Effector memory CD4-positive, alpha-beta T cell (primary cell): ENCODE results near the gene PCSK4.

Experiments used
- DNase-seq, 3 donors: peaks; one replicate each; pipeline ENCODE4 v3.0.0-alpha.2; 2020
- H3K27ac ChIP-seq: 2 replicates; pipeline ENCODE4 v1.7.0; 2013; ENCODE audit warnings: mild to moderate bottlenecking, low read length, moderate library complexity; ENCODE audit not compliant: insufficient read depth, poor library complexity, severe bottlenecking
- H3K27me3 ChIP-seq: replicated peaks from 2 replicates; pipeline ENCODE4 v1.7.0; 2013; ENCODE audit warnings: mild to moderate bottlenecking, low read length; ENCODE audit not compliant: insufficient read depth, control insufficient read depth, poor library complexity, severe bottlenecking
- H3K36me3 ChIP-seq: 2 replicates; pipeline ENCODE4 v1.7.0; 2013; ENCODE audit warnings: mild to moderate bottlenecking, low read length, moderate library complexity; ENCODE audit not compliant: control insufficient read depth, insufficient read depth
- H3K4me1 ChIP-seq: 2 replicates; pipeline ENCODE4 v1.7.0; 2013; ENCODE audit warnings: low read length, mild to moderate bottlenecking; ENCODE audit not compliant: control insufficient read depth, insufficient read depth, poor library complexity, severe bottlenecking
- H3K4me3 ChIP-seq: 2 replicates; pipeline ENCODE4 v1.7.0; 2013; ENCODE audit warnings: low read length, low read depth, mild to moderate bottlenecking; ENCODE audit not compliant: insufficient read depth, poor library complexity, severe bottlenecking
- H3K9me3 ChIP-seq: 2 replicates; pipeline ENCODE4 v1.7.0; 2013; ENCODE audit warnings: mild to moderate bottlenecking, low read length, moderate library complexity; ENCODE audit not compliant: control insufficient read depth

PCSK4 gene

DNA sequence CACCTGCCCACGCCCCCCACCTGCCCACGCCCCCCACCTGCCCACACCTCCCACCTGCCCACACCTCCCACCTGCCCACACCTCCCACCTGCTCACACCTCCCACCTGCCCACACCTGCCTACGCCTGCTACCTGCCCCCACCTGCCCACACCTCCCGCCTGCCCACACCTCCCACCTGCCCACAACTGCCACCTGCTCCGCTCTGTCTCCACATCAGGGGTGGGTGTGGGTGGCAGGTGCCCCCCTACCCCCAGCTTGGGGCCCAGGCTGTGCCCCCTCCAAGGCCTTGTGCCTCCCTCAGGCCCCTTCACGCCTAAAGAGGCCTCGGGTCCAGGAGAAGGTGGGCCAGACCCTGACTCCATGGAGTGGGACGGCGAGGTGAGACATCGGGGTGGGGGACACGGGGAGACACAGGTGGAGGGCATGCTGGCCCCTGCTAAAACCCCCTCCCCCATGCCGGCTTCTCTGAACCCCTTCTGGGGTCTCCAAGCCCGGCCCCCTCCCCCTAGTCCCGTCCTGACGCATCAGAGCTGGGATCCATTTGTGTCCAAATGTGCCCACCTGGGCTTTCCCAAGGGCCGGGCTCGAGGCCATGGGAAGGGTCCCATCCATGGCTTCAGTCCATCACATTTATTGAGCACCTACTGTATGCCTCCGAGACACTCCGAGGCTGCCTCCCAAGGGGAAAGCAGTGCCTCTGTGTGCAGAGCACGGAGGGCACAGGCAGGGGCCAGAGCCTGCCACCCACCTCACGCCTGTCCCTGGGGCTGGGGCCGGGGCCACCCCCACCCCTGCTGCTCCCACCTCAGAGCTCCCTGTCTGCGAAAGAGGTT lies 38.7 kb upstream of the PCSK4 start:
- H3K4me1 ChIP-seq, result no peaks in the 10 kb centered on the region
- H3K27me3 ChIP-seq, result peaks cover 18% of the 10 kb centered on the region
- no peak for DNase-seq
- H3K9me3 ChIP-seq, result no peaks in the 10 kb centered on the region
- no peak overlapping the region for H3K4me3 ChIP-seq
- H3K36me3 ChIP-seq, result no peaks in the 10 kb centered on the region
- no peak overlapping the region for H3K27ac ChIP-seq

DNA sequence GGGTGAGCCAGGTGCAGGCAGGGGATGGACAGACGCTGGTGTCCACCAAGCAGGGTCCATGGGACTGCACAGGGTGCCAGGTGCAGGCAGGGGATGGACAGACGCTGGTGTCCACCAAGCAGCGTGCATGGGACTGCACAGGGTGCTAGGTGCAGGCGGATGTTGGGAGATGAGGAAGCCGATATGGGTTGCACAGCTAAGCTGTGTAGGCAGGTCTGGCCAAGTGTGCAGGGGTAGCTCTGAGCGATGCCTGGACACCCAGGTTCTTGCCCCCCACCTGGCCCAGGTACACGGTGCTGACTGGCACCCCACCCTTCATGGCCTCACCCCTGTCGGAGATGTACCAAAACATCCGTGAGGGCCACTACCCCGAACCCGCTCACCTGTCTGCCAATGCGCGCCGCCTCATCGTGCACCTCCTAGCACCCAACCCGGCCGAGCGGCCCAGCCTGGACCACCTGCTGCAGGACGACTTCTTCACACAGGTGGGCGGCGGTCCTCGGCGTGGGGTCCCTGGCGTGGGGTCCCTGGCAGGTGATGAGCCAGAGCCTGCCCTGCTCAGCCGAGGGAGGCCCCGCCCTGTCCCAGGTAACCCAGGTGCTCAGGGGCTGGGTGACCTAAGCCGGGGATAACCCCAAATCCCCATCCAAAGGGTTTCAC lies 37.6 kb upstream of the PCSK4 start:
- Histone ChIP-seq H3K36me3 (no peaks in the 10 kb centered on the region), H3K4me1 (no peaks in the 10 kb centered on the region), H3K9me3 (no peaks in the 10 kb centered on the region), H3K4me3 (no peak overlapping the region), H3K27me3 (peaks cover 18% of the 10 kb centered on the region), H3K27ac (no peak overlapping the region)
- DNase-seq, result no peak

DNA sequence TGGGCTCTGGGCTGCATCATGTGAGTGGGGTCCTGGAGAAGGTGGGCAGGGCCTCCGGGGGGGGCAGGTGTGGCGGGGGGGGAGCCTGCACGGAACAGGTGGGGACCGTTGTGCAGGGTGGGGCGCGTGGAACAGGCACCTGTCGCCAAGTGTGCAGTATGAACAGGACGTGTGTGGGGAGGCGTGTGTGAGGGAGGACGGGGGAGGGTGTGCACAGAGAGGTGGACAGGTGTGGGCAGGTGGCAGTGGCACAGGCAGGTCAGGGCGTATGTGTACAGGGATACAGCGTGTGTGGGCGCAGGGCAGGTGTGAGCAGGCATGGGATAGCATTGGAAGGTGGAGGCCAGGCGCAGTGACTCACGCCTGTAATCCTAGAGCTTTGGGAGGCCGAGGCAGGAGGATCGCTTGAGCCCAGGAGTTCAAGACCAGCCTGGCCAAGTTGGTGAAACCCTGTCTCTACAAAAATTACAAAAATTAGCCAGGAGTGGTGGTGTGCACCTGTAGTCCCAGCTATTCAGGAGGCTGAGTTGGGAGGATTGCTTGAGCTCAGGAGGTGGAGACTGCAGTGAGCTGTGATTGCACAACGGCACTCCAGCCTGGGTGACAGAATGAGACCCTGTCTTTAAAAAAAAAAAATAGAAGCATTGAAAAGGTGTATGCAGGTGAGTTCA lies 37.0 kb upstream of the PCSK4 start:
- H3K27me3 ChIP-seq, result peaks cover 18% of the 10 kb centered on the region
- H3K36me3 ChIP-seq, result no peaks in the 10 kb centered on the region
- no peaks in the 10 kb centered on the region for H3K9me3 ChIP-seq
- H3K4me3 ChIP-seq, result no peak overlapping the region
- no peaks in the 10 kb centered on the region for H3K4me1 ChIP-seq
- H3K27ac ChIP-seq, result no peak overlapping the region
- no peak for DNase-seq

DNA sequence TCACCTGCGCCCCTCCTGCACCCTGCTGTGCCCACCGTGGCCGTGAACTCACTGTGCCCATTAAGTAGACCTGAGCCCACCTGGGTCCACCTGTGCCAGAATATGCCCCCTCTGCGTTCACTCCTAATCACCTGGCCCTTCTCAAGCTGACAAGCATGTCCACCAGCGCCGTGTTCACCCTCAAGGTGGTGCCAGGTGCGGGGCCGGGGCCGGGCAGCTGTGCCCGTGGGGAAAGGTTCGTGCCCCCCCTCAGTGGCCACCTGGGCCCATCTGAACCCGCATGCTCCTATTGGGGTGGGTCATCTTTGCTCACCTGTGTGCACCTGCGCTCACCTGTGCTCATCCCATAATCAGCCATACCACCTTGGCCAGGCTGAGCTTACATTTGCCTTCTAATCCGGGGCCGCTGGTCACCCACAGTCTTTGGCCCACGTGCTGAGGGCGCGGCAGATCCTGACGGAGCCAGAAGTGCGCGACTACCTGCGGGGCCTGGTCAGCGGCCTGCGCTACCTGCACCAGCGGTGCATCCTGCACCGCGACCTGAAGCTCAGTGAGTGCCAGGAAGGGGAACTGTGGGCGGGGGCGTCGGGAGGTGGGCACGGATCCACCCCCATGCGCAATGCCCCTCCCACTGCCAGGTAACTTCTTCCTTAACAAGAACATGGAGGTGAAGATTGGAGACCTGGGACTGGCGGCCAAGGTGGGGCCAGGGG lies 36.1 kb upstream of the PCSK4 start:
- Histone ChIP-seq H3K27me3 (peaks cover 18% of the 10 kb centered on the region), H3K36me3 (no peaks in the 10 kb centered on the region), H3K27ac (no peak overlapping the region), H3K4me1 (no peaks in the 10 kb centered on the region), H3K4me3 (no peak overlapping the region), H3K9me3 (no peaks in the 10 kb centered on the region)
- no peak for DNase-seq

- DNase-seq, result no peak
- Histone ChIP-seq H3K27me3 (peaks cover 18% of the 10 kb centered on the region), H3K27ac (no peak overlapping the region), H3K4me1 (no peaks in the 10 kb centered on the region), H3K4me3 (no peak overlapping the region), H3K9me3 (no peaks in the 10 kb centered on the region), H3K36me3 (no peaks in the 10 kb centered on the region)
These were observed 35.2 kb upstream of the PCSK4 start for GRCh38 chr19:1525343-1525742.

- no peak overlapping the region for H3K27ac ChIP-seq
- H3K9me3 ChIP-seq, result no peaks in the 10 kb centered on the region
- H3K27me3 ChIP-seq, result peaks cover 18% of the 10 kb centered on the region
- no peaks in the 10 kb centered on the region for H3K36me3 ChIP-seq
- H3K4me1 ChIP-seq, result no peaks in the 10 kb centered on the region
- H3K4me3 ChIP-seq, result no peak overlapping the region
- DNase-seq, result no peak
These were observed 34.8 kb upstream of the PCSK4 start for GRCh38 chr19:1524972-1525325.

DNA sequence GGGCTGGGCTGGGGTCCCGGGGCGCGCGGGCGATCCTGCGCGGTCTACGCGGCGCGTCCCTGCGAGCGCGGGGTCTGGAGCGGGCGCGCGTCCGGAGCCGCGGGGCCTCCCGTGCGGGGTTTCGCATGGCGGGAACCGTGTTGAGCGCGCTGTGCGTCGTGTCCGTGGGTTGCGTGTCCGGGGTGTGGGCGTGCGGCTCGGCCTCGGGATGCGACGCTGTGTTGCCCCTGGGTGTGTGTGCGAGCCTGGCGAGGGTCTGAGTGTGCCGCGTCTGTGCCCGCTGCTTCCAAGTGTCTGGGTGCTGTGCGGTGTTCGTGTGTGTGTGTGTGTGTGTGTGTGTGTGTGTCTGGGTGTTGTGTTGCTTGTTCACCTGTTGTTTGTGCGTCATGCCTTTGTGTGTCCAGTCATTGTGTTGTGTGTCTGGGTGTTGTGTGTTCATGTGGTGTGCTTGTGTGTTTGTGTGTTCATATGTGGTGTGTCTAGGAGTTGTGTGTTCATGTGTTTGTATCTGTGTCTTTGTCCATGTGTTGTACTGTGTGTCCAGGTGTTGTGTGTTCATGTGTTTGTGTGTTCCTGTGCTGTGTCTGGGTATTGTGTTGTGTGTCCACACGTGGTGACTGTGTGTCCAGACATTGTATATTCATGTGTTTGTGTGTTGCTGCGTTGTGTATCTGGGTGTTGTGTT lies 34.3 kb upstream of the PCSK4 start:
- DNase-seq, result no peak
- Histone ChIP-seq H3K4me1 (no peaks in the 10 kb centered on the region), H3K36me3 (no peaks in the 10 kb centered on the region), H3K27ac (no peak overlapping the region), H3K27me3 (peaks cover 18% of the 10 kb centered on the region), H3K9me3 (no peaks in the 10 kb centered on the region), H3K4me3 (no peak overlapping the region)

GRCh38 chr19:1523412-1524286 lies 33.5 kb upstream of the PCSK4 start, which contains the start of gene PLK5:
PLK5 (plus strand) TSS chr19:1524077; CDS start chr19:1526997, 2,920 bp downstream.
- Histone ChIP-seq H3K4me3 (no peak within 1 kb of the TSS), H3K4me1 (no peaks in the 10 kb centered on the region), H3K36me3 (no peaks in the 10 kb centered on the region), H3K27ac (no peak within 1 kb of the TSS), H3K27me3 (peaks cover 18% of the 10 kb centered on the region), H3K9me3 (no peaks in the 10 kb centered on the region)
- no peak for DNase-seq

- H3K9me3 ChIP-seq, result no peaks in the 10 kb centered on the region
- DNase-seq, result no peak
- H3K4me3 ChIP-seq, result no peak overlapping the region
- H3K4me1 ChIP-seq, result no peaks in the 10 kb centered on the region
- no peaks in the 10 kb centered on the region for H3K36me3 ChIP-seq
- no peak overlapping the region for H3K27ac ChIP-seq
- H3K27me3 ChIP-seq, result peaks cover 18% of the 10 kb centered on the region
These were observed 32.7 kb upstream of the PCSK4 start for GRCh38 chr19:1522838-1523237.
